ENCODE results near the gene MCOLN3.

DNA sequence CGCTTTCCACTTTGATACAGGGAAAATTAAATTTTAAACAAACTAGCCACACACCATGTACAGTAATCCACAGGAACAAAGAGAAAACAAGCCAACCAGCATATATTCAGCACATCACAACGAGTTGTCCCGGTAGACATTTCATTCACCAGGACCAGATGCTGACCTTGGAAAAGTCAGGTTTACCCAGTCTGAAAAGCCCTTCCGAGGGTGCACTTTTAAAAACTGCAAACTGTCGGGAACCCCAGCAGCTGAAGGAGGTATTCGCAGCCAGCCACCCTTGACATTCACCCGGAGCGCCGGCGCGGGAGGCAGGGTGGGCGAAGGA, 1.2 kb downstream of the MCOLN3 start:
- TF ChIP-seq, protein P1, sequence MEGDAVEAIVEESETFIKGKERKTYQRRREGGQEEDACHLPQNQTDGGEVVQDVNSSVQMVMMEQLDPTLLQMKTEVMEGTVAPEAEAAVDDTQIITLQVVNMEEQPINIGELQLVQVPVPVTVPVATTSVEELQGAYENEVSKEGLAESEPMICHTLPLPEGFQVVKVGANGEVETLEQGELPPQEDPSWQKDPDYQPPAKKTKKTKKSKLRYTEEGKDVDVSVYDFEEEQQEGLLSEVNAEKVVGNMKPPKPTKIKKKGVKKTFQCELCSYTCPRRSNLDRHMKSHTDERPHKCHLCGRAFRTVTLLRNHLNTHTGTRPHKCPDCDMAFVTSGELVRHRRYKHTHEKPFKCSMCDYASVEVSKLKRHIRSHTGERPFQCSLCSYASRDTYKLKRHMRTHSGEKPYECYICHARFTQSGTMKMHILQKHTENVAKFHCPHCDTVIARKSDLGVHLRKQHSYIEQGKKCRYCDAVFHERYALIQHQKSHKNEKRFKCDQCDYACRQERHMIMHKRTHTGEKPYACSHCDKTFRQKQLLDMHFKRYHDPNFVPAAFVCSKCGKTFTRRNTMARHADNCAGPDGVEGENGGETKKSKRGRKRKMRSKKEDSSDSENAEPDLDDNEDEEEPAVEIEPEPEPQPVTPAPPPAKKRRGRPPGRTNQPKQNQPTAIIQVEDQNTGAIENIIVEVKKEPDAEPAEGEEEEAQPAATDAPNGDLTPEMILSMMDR (IDR thresholded peaks at IDR 0.05; ENCODE audit: low read depth, low read length) = no peak
- no peak for TF ChIP-seq EZH2phosphoT487 (IDR thresholded peaks at IDR 0.05; ENCODE audit: low read depth)

Measured in OCI-LY3 (cell line).